Measurements from ENCODE around the gene TRPM2. TPM values are rescaled to one million over a fixed set of nuclear protein-coding genes. Genes with fewer than 3 reads are reported as not detected.

Gene TRPM2
- total RNA-seq, 1 donor from 2014 or later: 0.07 TPM

DNA sequence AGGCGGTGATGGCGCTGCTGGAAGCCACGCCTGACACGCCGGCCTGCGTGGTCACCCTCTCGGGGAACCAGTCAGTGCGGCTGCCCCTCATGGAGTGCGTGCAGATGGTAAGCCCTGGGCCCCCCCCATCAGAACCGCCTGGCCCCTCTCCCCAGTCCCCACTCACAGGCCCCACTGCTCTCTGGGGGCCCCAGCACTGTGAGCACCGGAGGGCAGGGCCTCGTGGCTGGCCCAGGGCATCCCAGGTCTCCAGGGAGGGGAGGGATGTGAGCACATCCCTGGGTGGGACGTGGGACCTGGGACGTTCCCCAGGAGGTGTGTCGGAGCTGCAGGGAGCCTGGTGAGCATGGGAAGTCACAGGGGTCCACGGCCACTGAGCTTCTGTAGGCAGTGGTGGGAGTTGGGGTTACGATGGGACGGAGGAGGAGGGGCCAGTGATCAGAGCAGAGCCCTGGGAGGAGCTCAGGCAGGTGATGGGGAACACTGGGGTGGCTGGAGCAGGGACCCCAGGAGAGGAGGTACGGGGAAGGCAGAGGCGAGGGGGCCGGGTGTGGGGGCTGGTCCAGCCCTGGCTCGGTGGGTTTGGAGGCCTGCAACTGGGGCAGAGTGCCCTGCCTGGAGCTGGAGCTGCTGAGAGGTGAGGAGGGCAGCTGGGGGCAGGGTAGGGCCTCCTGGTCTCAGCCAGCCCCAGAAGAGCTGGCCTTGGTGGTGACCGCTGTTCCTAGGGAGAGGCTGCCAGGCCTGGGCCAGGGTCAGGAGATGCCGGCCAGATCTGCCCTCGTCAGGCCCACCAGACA lies 34.7 kb upstream of the TRPM2 start:
- Mint-ChIP-seq H3K9me3 (no peaks in the 10 kb centered on the region), H3K36me3 (no peaks in the 10 kb centered on the region), H3K4me3 (no peak overlapping the region), H3K27me3 (no peaks in the 10 kb centered on the region), H3K4me1 (ENCODE audit: unreplicated experiment) (no peaks in the 10 kb centered on the region), H3K27ac (no peak overlapping the region)
- TF ChIP-seq, protein P1, sequence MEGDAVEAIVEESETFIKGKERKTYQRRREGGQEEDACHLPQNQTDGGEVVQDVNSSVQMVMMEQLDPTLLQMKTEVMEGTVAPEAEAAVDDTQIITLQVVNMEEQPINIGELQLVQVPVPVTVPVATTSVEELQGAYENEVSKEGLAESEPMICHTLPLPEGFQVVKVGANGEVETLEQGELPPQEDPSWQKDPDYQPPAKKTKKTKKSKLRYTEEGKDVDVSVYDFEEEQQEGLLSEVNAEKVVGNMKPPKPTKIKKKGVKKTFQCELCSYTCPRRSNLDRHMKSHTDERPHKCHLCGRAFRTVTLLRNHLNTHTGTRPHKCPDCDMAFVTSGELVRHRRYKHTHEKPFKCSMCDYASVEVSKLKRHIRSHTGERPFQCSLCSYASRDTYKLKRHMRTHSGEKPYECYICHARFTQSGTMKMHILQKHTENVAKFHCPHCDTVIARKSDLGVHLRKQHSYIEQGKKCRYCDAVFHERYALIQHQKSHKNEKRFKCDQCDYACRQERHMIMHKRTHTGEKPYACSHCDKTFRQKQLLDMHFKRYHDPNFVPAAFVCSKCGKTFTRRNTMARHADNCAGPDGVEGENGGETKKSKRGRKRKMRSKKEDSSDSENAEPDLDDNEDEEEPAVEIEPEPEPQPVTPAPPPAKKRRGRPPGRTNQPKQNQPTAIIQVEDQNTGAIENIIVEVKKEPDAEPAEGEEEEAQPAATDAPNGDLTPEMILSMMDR (conservative IDR thresholded peaks at IDR 0.05): no peak
- DNase-seq (ENCODE audit: extremely low spot score, unreplicated experiment): no peak

DNA sequence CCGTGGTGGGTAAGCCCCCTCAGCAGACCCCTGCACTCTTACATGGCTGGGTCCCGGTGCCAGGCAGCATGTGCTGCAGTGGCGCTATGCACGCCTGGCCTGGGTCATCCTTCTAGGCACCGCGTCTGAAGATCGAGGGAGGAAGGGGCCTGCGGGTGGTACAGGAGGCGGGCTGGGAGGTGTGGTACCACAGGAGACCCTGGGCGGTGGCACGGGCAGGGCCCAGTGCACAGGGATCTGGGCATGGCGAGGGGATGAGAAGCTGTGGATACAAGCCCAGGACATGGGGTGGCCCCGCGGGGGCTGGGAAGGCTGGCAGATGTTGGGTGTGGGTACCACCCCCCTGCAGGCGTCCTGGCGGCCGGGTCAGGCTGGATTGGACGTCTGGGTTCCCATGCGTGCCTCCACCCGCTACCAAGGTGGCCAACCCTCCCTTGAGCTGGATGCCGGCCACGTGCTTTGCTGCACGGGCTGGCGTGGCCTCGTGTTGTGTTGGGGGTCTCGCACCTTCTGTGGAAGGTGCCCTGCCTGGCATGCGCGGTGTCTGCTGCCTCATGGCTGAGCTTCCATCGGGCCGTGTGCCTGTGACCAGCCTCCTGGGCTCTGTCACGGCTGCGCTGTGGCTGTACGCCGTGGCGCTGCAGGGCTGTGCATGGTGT lies 33.9 kb upstream of the TRPM2 start:
- no peaks in the 10 kb centered on the region for H3K9me3 Mint-ChIP-seq
- DNase-seq (ENCODE audit: extremely low spot score, unreplicated experiment): no peak
- H3K27me3 Mint-ChIP-seq: no peaks in the 10 kb centered on the region
- H3K27ac Mint-ChIP-seq: no peak overlapping the region
- no peaks in the 10 kb centered on the region for H3K36me3 Mint-ChIP-seq
- no peak overlapping the region for H3K4me3 Mint-ChIP-seq
- H3K4me1 Mint-ChIP-seq (ENCODE audit: unreplicated experiment): no peaks in the 10 kb centered on the region
- TF ChIP-seq, protein P1 (conservative IDR thresholded peaks at IDR 0.05): no peak

DNA sequence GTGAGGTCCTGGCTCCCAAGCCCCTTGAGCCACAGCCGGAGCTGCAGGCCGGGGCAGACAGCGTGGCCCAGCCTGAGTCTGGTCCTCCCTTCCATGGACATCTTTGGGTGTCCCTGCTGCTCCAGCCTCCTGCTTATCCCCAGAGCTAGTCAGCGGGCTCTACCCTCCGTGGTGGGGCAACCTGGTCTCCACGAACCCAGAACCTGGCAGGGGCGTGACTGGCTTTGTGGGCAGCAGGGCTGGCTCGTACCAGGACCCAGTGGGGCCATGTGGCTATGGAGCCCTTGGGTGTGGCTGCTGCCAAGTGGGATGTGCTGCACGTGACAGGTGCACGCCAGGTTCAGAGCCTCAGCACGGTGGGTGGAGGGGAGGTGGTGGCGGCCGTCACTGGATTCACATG lies 32.6 kb upstream of the TRPM2 start:
- H3K9me3 Mint-ChIP-seq: no peaks in the 10 kb centered on the region
- H3K4me1 Mint-ChIP-seq (ENCODE audit: unreplicated experiment): no peaks in the 10 kb centered on the region
- DNase-seq (ENCODE audit: extremely low spot score, unreplicated experiment): no peak
- H3K36me3 Mint-ChIP-seq: no peaks in the 10 kb centered on the region
- no peak overlapping the region for H3K4me3 Mint-ChIP-seq
- no peak overlapping the region for H3K27ac Mint-ChIP-seq
- no peaks in the 10 kb centered on the region for H3K27me3 Mint-ChIP-seq
- TF ChIP-seq, protein P1 (conservative IDR thresholded peaks at IDR 0.05): no peak

DNA sequence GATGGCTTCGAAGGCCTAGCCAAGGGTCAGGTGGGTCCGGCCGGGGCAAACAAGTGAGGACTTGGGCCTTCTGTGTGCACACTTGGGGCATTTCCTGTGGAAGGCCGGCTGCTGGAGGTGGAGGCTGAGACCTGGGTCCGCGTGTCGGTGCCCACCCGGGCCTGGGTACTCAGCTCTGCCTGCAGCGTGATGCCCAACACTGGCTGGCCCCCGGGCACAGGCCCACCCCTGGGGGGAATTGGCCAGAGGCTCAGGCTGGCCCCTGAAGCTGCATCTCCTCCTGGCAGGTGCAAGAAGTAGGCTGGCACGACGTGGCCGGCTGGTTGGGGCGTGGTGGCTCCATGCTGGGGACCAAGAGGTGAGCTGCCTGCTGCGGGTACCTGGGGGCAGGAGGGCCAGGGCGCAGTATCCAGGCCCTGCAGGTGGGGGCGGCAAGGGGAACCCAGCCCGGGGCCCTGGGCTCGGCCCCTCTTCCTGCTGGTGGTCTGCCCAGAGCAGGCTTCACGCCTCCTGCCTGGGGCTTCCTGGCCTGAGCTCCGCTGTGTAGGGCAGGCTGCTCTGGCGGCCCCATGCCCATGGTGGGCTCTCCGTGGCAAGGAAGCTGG lies 31.5 kb upstream of the TRPM2 start:
- Mint-ChIP-seq H3K27me3 (no peaks in the 10 kb centered on the region), H3K27ac (no peak overlapping the region), H3K4me1 (ENCODE audit: unreplicated experiment) (no peaks in the 10 kb centered on the region), H3K9me3 (no peaks in the 10 kb centered on the region), H3K36me3 (no peaks in the 10 kb centered on the region), H3K4me3 (no peak overlapping the region)
- no peak for DNase-seq (ENCODE audit: extremely low spot score, unreplicated experiment)
- TF ChIP-seq, protein P1 (conservative IDR thresholded peaks at IDR 0.05): no peak

DNA sequence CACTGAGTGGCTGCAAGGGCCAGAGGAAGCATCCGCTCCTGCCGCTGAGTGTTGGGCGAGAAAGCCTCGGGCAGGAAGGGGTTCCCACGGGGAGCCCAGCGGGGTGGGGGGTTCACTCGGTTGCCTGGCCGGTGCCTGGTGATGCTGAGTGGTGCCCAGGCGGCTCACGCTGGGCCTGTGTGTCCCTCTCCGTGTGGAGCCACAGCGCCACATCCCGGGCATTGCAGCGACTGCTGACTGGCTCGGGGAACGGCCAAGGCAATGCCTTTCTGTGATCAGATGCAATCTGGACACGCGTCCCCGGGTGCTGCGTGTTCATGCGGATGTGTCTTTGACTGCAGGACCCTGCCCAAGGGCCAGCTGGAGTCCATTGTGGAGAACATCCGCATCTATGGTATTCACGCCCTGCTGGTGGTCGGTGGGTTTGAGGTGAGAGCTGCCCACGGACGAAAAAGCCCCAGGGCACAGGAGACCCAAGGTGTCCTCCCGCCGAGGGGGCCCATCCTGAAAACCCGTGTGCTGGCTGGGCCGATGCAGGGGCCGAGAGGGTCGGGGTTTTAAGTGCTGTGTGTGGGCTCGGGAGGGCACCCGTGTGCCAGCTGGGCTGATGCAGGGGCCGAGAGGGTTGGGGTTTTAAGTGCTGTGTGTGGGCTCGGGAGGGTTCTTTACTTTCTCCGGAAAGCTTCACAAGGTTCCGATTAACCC lies 30.6 kb upstream of the TRPM2 start:
- Mint-ChIP-seq H3K4me3 (no peak overlapping the region), H3K27me3 (no peaks in the 10 kb centered on the region), H3K36me3 (no peaks in the 10 kb centered on the region), H3K4me1 (ENCODE audit: unreplicated experiment) (no peaks in the 10 kb centered on the region), H3K27ac (no peak overlapping the region), H3K9me3 (no peaks in the 10 kb centered on the region)
- TF ChIP-seq, protein P1 (conservative IDR thresholded peaks at IDR 0.05): no peak
- no peak for DNase-seq (ENCODE audit: extremely low spot score, unreplicated experiment)
